NCI-H82 treated with DMSO at 0.1 percent for 48 hours (cell line): ENCODE data around the gene PRRT3.

Experiments
- DNase-seq: peaks from one replicate; lab custom pipeline; 2025; ENCODE audit not compliant: unreplicated experiment; lab: John Stamatoyannopoulos, UW

The PRRT3 gene

GRCh38 chr3:9951962-9952805 is at the start of gene PRRT3:
TSS of gene PRRT3 (minus strand) at chr3:9952408. CDS start at chr3:9950115, 2,293 bp downstream.
- DNase-seq = no peak

- no peak for DNase-seq
Observed at GRCh38 chr3:10000686-10001085, 48.5 kb upstream of the PRRT3 start.

GRCh38 chr3:9994086-9994844 is 42.1 kb upstream of the PRRT3 start:
- DNase-seq = no peak

GRCh38 chr3:9986230-9986725 is 34.1 kb upstream of the PRRT3 start:
- DNase-seq = no peak

- DNase-seq = no peak
Observed at GRCh38 chr3:9980251-9980650, 28.0 kb upstream of the PRRT3 start.

GRCh38 chr3:9978710-9979305 is 26.6 kb upstream of the PRRT3 start:
- no peak for DNase-seq

GRCh38 chr3:9976721-9977709 is 24.8 kb upstream of the PRRT3 start:
- DNase-seq = no peak

GRCh38 chr3:9970020-9970652 is 17.9 kb upstream of the PRRT3 start:
- no peak for DNase-seq

- no peak for DNase-seq
Observed at GRCh38 chr3:9969632-9970019, 17.4 kb upstream of the PRRT3 start.

GRCh38 chr3:9966841-9967240 is 14.6 kb upstream of the PRRT3 start:
- no peak for DNase-seq

GRCh38 chr3:9965200-9965875 is 13.1 kb upstream of the PRRT3 start:
- no peak for DNase-seq

- DNase-seq = peak; percentile 9
Observed at GRCh38 chr3:9957214-9957613, 5.0 kb upstream of the PRRT3 start.

- no peak for DNase-seq
Observed at GRCh38 chr3:9955611-9956352, 3.6 kb upstream of the PRRT3 start.

- DNase-seq = peak; percentile 84
Observed at GRCh38 chr3:9955067-9955502, 2.9 kb upstream of the PRRT3 start.

- DNase-seq = no peak
Observed at GRCh38 chr3:9951598-9951961, 628 bp downstream of the PRRT3 start.

GRCh38 chr3:9951126-9951525 is 1.1 kb downstream of the PRRT3 start:
- no peak for DNase-seq

- no peak for DNase-seq
Observed at GRCh38 chr3:9949626-9950025, 2.6 kb downstream of the PRRT3 start.

GRCh38 chr3:9949115-9949514 is 3.1 kb downstream of the PRRT3 start:
- no peak for DNase-seq

- no peak for DNase-seq
Observed at GRCh38 chr3:9948586-9948985, 3.6 kb downstream of the PRRT3 start.
